ENCODE measurements around the gene E2F1. TPM values are rescaled to one million over a fixed set of nuclear protein-coding genes. Genes with fewer than 3 reads are reported as not detected.
A peak's percentile ranks its signal among the peaks of the same experiment; 100 is the strongest.

E2F1 gene
- total and polyA plus RNA-seq, 4 donors, result 0.10 to 11.0 (median 0.88) TPM

DNA sequence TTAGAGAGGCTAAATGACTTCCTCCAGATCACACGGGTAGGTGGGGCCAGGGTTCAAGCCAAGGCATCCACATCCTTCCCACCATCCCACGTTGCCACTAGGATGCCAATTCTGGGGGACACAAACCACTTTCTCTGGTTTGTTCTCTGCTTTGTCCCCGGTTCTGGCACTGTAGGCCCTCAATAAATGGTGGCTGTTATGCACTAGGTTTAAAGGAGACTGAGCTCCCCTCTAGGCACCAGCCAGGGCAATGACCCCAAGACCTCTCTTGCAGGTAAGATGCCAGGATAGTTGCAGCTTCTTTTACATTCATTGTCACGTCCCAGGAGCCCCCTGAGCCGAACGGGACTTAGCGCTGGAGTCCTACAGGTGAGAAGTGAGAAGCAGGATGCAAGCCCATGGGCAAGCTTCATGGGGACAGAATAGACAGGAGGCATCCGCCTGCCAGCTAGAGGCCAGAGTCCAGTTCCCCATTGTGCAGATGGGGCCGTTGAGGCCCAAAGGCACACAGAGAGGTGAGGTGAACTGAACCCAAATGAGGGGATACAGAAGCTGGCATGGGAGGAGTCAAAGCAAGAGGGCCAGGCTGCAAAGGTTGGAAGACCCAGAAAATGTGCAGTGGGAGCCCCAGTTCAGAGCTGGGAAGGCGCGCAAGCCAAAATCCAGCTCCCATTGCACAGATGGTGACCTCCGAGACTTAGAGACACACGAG, 33.2 kb upstream of the E2F1 start:
- H3K36me3 ChIP-seq (ENCODE audit: control insufficient read depth in 4 of 4, insufficient read depth in 3 of 4, low read depth in 1 of 4, low read length in 3 of 4), result no peaks in the 10 kb centered on the region
- H3K9me3 ChIP-seq (ENCODE audit: control insufficient read depth in 4 of 4, low read length in 3 of 4), result no peaks in the 10 kb centered on the region
- no peak for DNase-seq (ENCODE audit: low spot score)
- peak overlapping the region in 1 of 2 donors; percentile 65 for H3K9ac ChIP-seq (ENCODE audit: low read depth in 1 of 2, low read length in 2 of 2)
- H3K27me3 ChIP-seq (ENCODE audit: control insufficient read depth in 4 of 4, insufficient read depth in 4 of 4, low read length in 3 of 4), result no peaks in the 10 kb centered on the region
- TF ChIP-seq SP1 (IDR thresholded peaks at IDR 0.05) (no peak), FOXA2 (IDR thresholded peaks at IDR 0.05) (no peak)
- peaks cover 6 to 20% (median 14%) of the 10 kb centered on the region in 4 donors for H3K4me1 ChIP-seq (ENCODE audit: control insufficient read depth in 4 of 4, insufficient read depth in 4 of 4, low read length in 3 of 4)
- H3K27ac ChIP-seq (ENCODE audit: low read depth in 1 of 2, low read length in 2 of 2), result peak overlapping the region; percentile 55 to 66
- 51% methylated on average over 13 of the region's 13 CpGs for WGBS
- H3K4me3 ChIP-seq (ENCODE audit: low read depth in 1 of 3, low read length in 3 of 3), result peak overlapping the region; percentile 61 to 88 (median 86)

DNA sequence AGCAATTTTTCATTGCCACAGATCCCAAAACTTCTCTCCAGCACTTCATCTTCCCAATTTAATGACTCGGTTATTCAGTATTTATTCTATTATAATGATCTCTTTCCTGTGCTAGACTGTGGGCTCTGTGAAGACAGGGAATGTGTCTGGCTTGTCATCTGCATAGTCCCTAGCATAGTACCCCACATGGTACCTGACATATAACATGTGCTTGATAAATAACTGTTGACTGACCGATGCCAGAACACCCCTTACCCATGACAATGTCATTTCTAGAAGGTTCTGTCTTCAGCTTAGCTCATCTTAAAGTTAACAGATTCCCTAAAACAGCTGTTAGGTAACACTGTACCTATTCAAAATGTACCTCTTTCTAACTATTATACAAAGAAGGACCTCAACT, 30.3 kb upstream of the E2F1 start:
- no peak for DNase-seq (ENCODE audit: low spot score)
- H3K4me1 ChIP-seq (ENCODE audit: control insufficient read depth in 4 of 4, insufficient read depth in 4 of 4, low read length in 3 of 4), result peaks cover 4 to 16% (median 12%) of the 10 kb centered on the region in 4 donors
- TF ChIP-seq, protein P1, sequence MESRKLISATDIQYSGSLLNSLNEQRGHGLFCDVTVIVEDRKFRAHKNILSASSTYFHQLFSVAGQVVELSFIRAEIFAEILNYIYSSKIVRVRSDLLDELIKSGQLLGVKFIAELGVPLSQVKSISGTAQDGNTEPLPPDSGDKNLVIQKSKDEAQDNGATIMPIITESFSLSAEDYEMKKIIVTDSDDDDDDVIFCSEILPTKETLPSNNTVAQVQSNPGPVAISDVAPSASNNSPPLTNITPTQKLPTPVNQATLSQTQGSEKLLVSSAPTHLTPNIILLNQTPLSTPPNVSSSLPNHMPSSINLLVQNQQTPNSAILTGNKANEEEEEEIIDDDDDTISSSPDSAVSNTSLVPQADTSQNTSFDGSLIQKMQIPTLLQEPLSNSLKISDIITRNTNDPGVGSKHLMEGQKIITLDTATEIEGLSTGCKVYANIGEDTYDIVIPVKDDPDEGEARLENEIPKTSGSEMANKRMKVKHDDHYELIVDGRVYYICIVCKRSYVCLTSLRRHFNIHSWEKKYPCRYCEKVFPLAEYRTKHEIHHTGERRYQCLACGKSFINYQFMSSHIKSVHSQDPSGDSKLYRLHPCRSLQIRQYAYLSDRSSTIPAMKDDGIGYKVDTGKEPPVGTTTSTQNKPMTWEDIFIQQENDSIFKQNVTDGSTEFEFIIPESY (IDR thresholded peaks at IDR 0.05), result no peak
- TF ChIP-seq, protein P2, sequence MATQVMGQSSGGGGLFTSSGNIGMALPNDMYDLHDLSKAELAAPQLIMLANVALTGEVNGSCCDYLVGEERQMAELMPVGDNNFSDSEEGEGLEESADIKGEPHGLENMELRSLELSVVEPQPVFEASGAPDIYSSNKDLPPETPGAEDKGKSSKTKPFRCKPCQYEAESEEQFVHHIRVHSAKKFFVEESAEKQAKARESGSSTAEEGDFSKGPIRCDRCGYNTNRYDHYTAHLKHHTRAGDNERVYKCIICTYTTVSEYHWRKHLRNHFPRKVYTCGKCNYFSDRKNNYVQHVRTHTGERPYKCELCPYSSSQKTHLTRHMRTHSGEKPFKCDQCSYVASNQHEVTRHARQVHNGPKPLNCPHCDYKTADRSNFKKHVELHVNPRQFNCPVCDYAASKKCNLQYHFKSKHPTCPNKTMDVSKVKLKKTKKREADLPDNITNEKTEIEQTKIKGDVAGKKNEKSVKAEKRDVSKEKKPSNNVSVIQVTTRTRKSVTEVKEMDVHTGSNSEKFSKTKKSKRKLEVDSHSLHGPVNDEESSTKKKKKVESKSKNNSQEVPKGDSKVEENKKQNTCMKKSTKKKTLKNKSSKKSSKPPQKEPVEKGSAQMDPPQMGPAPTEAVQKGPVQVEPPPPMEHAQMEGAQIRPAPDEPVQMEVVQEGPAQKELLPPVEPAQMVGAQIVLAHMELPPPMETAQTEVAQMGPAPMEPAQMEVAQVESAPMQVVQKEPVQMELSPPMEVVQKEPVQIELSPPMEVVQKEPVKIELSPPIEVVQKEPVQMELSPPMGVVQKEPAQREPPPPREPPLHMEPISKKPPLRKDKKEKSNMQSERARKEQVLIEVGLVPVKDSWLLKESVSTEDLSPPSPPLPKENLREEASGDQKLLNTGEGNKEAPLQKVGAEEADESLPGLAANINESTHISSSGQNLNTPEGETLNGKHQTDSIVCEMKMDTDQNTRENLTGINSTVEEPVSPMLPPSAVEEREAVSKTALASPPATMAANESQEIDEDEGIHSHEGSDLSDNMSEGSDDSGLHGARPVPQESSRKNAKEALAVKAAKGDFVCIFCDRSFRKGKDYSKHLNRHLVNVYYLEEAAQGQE (IDR thresholded peaks at IDR 0.05), result no peak
- TF ChIP-seq HNF4A (conservative IDR thresholded peaks at IDR 0.05) (no peak), RAD21 (IDR thresholded peaks at IDR 0.05) (no peak), FOXA1 (IDR thresholded peaks at IDR 0.05) (no peak), TAF1 (conservative IDR thresholded peaks at IDR 0.05) (no peak), HNF4G (IDR thresholded peaks at IDR 0.05) (no peak), EGR1 (IDR thresholded peaks at IDR 0.05; ENCODE audit: low read depth in 2 of 2) (no peak), SP1 (IDR thresholded peaks at IDR 0.05) (no peak), NR2F2 (IDR thresholded peaks at IDR 0.05) (no peak), GABPA (IDR thresholded peaks at IDR 0.05 in 1 of 2, conservative IDR thresholded peaks at IDR 0.05 in 1 of 2) (no peak), JUND (IDR thresholded peaks at IDR 0.05) (no peak), YY1 (IDR thresholded peaks at IDR 0.05) (no peak), RXRA (IDR thresholded peaks at IDR 0.05) (no peak)
- TF ChIP-seq, protein P3, sequence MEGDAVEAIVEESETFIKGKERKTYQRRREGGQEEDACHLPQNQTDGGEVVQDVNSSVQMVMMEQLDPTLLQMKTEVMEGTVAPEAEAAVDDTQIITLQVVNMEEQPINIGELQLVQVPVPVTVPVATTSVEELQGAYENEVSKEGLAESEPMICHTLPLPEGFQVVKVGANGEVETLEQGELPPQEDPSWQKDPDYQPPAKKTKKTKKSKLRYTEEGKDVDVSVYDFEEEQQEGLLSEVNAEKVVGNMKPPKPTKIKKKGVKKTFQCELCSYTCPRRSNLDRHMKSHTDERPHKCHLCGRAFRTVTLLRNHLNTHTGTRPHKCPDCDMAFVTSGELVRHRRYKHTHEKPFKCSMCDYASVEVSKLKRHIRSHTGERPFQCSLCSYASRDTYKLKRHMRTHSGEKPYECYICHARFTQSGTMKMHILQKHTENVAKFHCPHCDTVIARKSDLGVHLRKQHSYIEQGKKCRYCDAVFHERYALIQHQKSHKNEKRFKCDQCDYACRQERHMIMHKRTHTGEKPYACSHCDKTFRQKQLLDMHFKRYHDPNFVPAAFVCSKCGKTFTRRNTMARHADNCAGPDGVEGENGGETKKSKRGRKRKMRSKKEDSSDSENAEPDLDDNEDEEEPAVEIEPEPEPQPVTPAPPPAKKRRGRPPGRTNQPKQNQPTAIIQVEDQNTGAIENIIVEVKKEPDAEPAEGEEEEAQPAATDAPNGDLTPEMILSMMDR (IDR thresholded peaks at IDR 0.05; ENCODE audit: low read depth, low read length, missing input control), result no peak
- TF ChIP-seq, protein P4, sequence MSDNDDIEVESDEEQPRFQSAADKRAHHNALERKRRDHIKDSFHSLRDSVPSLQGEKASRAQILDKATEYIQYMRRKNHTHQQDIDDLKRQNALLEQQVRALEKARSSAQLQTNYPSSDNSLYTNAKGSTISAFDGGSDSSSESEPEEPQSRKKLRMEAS (IDR thresholded peaks at IDR 0.05), result no peak
- TF ChIP-seq, protein P5, sequence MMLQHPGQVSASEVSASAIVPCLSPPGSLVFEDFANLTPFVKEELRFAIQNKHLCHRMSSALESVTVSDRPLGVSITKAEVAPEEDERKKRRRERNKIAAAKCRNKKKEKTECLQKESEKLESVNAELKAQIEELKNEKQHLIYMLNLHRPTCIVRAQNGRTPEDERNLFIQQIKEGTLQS (IDR thresholded peaks at IDR 0.05), result no peak
- no peak overlapping the region for H3K9ac ChIP-seq (ENCODE audit: low read depth in 1 of 2, low read length in 2 of 2)
- 93% methylated on average over 2 of the region's 2 CpGs for WGBS
- no peaks in the 10 kb centered on the region for H3K9me3 ChIP-seq (ENCODE audit: control insufficient read depth in 4 of 4, low read length in 3 of 4)
- no peaks in the 10 kb centered on the region for H3K27me3 ChIP-seq (ENCODE audit: control insufficient read depth in 4 of 4, insufficient read depth in 4 of 4, low read length in 3 of 4)
- H3K27ac ChIP-seq (ENCODE audit: low read depth in 1 of 2, low read length in 2 of 2), result no peak overlapping the region
- peaks cover 0 to 13% (median 6%) of the 10 kb centered on the region in 4 donors for H3K36me3 ChIP-seq (ENCODE audit: control insufficient read depth in 4 of 4, insufficient read depth in 3 of 4, low read depth in 1 of 4, low read length in 3 of 4)
- no peak overlapping the region for H3K4me3 ChIP-seq (ENCODE audit: low read depth in 1 of 3, low read length in 3 of 3)
